ENCODE measurements around the gene ADNP.

GRCh38 chr20:50845566-50846215 lies 85.5 kb downstream of the ADNP start:
- no peak for TF ChIP-seq POLR2A (IDR thresholded peaks at IDR 0.05)
- no peak for TF ChIP-seq CTCF (IDR thresholded peaks at IDR 0.05)
